Mesothelial cell of epicardium (in vitro differentiated cells): ENCODE results near the gene IL17F. TPM values are rescaled to one million over a fixed set of nuclear protein-coding genes. Genes with fewer than 3 reads are reported as not detected.

Experiments
- DNase-seq, 2 experiments: peaks; one replicate each; pipeline ENCODE4 v3.0.0; 2021; ENCODE audit warnings: low spot score in 2 of 2; ENCODE audit not compliant: unreplicated experiment in 2 of 2
- H3K27ac Mint-ChIP-seq: 2 replicates; pipeline ENCODE4 v1.8.0; 2021; ENCODE audit warnings: mixed read lengths
- H3K27me3 Mint-ChIP-seq: 2 replicates; pipeline ENCODE4 v1.8.0; 2021; ENCODE audit warnings: low read depth, mixed read lengths
- H3K36me3 Mint-ChIP-seq: 2 replicates; pipeline ENCODE4 v1.8.0; 2021; ENCODE audit warnings: mixed read lengths
- H3K4me1 Mint-ChIP-seq: 2 replicates; pipeline ENCODE4 v1.8.0; 2021; ENCODE audit warnings: mixed read lengths
- H3K4me3 Mint-ChIP-seq: 2 replicates; pipeline ENCODE4 v1.8.0; 2021; ENCODE audit warnings: mild to moderate bottlenecking, moderate library complexity, mixed read lengths
- H3K9me3 Mint-ChIP-seq: 2 replicates; pipeline ENCODE4 v1.8.0; 2021; ENCODE audit warnings: mixed read lengths
- total RNA-seq: library from RNA; stranded (reverse); gene quantifications from 3 replicates; pipeline ENCODE4 v1.2.1, GENCODE V29; 2021
- TF ChIP-seq, protein P1 (sequence below): fragments of 200-600 bp; sonication (generic); IDR thresholded peaks from one replicate; pipeline ENCODE4 v1.5.0; 2021; ENCODE audit warnings: antibody characterized with exemption; ENCODE audit not compliant: unreplicated experiment

IL17F gene
- total RNA-seq, 1 donor from 2014 or later = not detected

DNA sequence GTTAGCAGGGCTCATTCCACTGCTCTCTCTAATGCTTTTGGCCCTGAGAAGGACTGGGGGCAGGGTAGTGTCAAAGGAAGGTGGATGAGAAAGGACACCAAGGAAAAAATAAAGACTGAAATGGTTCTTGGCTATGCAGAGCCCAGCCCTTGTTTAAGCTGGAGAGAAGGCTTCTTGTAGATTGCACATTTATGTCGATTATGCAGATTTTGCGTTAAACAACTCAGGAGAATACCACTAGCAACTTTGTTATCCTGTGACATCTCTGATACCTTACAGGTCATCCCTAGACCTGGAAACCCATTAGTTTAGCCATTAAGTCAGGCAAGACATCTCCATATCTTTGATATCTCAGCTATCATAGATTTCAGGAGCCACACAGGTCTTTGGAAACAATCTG, 11.1 kb upstream of the IL17F start:
- H3K9me3 Mint-ChIP-seq = no peaks in the 10 kb centered on the region
- H3K27ac Mint-ChIP-seq = no peak overlapping the region
- H3K36me3 Mint-ChIP-seq = no peaks in the 10 kb centered on the region
- H3K4me1 Mint-ChIP-seq = peaks cover 5% of the 10 kb centered on the region
- peaks cover 31% of the 10 kb centered on the region for H3K27me3 Mint-ChIP-seq
- TF ChIP-seq, protein P1, sequence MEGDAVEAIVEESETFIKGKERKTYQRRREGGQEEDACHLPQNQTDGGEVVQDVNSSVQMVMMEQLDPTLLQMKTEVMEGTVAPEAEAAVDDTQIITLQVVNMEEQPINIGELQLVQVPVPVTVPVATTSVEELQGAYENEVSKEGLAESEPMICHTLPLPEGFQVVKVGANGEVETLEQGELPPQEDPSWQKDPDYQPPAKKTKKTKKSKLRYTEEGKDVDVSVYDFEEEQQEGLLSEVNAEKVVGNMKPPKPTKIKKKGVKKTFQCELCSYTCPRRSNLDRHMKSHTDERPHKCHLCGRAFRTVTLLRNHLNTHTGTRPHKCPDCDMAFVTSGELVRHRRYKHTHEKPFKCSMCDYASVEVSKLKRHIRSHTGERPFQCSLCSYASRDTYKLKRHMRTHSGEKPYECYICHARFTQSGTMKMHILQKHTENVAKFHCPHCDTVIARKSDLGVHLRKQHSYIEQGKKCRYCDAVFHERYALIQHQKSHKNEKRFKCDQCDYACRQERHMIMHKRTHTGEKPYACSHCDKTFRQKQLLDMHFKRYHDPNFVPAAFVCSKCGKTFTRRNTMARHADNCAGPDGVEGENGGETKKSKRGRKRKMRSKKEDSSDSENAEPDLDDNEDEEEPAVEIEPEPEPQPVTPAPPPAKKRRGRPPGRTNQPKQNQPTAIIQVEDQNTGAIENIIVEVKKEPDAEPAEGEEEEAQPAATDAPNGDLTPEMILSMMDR = no peak
- no peak for DNase-seq
- no peak overlapping the region for H3K4me3 Mint-ChIP-seq

DNA sequence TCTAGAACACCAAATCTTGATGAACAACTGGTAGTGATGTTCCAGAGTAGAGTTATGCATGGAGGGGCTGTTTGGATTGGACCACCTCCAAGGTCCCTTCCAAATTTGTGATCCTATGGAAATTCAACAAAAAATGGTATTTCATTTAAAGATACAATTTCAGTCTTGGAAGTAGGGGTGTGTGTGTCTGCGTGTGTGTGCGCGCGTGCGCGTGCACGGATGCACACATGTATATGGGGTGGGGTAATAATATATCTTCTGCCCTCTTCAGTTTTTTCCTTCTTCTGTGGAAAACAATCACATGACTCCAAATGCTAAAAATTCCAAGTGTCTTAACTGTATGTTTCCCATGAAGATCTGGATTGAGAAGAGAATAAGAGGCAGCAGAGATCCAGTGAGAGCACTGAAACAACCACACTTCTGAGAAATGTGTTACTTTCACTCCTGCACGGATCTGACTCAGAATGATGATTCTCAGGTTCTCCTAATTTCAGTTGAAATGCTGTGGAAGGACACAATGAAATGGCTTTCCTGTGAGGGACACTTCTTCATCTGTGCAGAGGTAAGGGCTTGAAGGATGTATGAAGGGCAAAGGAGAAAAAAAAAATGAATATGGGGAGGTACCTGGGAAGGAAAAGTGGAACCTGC, 10.6 kb upstream of the IL17F start:
- H3K4me1 Mint-ChIP-seq = peaks cover 5% of the 10 kb centered on the region
- H3K27ac Mint-ChIP-seq = no peak overlapping the region
- H3K4me3 Mint-ChIP-seq = no peak overlapping the region
- TF ChIP-seq, protein P1 = no peak
- H3K27me3 Mint-ChIP-seq = peaks cover 32% of the 10 kb centered on the region
- no peak for DNase-seq
- H3K36me3 Mint-ChIP-seq = no peaks in the 10 kb centered on the region
- H3K9me3 Mint-ChIP-seq = no peaks in the 10 kb centered on the region

DNA sequence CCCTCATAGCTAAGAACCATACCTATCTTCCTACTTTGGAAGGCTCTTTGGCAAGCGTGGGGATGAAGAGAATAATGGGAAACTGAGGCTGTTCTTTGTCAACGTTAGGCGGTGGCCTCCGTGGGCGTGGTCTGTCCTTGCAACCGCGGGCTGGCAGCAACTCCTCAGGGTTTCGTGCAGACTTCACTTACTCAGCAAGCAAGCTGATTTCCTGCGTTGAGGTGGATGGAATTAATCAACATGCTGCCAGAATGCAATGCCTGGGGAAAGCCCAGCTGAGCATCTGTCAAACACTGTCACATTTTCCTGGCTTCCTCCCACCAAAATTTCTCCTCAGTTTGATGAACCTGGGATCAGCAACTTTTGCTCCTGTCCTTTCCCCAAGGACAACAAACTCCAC, 9.2 kb upstream of the IL17F start:
- no peak for DNase-seq
- Mint-ChIP-seq H3K27ac (no peak overlapping the region), H3K9me3 (no peaks in the 10 kb centered on the region), H3K36me3 (no peaks in the 10 kb centered on the region), H3K4me1 (peaks cover 5% of the 10 kb centered on the region), H3K4me3 (no peak overlapping the region), H3K27me3 (peaks cover 36% of the 10 kb centered on the region)
- TF ChIP-seq, protein P1 = no peak

DNA sequence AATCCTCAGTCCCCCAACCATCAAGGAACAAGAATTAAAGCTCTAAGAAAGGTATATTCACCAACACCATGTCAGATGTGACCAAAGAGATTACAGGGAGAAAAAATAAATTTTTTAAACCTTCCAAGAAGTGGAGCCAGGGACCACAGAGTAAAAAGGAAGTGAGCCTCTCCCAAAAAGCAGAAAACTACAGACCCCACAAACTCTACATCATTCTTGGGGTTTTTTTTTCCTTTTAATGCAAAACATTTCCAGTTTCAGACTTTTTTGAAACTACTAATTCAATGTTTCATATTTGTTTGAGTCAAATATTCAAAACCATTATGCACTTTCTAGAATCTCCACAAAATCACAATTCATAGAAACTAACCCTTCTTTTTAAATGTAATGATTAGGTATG, 6.8 kb upstream of the IL17F start:
- Mint-ChIP-seq H3K9me3 (no peaks in the 10 kb centered on the region), H3K4me1 (peaks cover 5% of the 10 kb centered on the region), H3K27me3 (peaks cover 44% of the 10 kb centered on the region), H3K36me3 (no peaks in the 10 kb centered on the region), H3K27ac (no peak overlapping the region), H3K4me3 (no peak overlapping the region)
- TF ChIP-seq, protein P1 = no peak
- no peak for DNase-seq

DNA sequence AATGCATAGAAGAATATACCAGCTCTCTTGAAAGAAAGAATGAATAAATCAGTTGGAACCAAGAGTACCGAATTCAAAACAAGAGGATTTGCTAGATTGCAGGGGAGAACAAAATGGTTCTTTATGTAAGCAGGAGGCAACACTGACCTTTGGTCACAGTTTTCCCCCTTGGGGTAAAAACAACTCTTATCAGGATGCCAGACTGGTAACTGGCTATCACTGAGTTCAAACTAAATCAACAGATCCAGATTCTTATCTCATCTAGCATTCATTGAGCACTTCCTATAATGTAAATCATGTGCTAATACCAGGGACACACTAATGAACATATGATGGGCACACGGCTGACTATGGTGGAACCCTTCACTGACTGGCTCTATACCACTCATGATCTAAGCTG, 4.8 kb upstream of the IL17F start:
- TF ChIP-seq, protein P1 = no peak
- H3K9me3 Mint-ChIP-seq = no peaks in the 10 kb centered on the region
- H3K27me3 Mint-ChIP-seq = peaks cover 39% of the 10 kb centered on the region
- no peak for DNase-seq
- H3K36me3 Mint-ChIP-seq = no peaks in the 10 kb centered on the region
- H3K27ac Mint-ChIP-seq = no peak overlapping the region
- H3K4me1 Mint-ChIP-seq = peaks cover 5% of the 10 kb centered on the region
- H3K4me3 Mint-ChIP-seq = no peak overlapping the region

DNA sequence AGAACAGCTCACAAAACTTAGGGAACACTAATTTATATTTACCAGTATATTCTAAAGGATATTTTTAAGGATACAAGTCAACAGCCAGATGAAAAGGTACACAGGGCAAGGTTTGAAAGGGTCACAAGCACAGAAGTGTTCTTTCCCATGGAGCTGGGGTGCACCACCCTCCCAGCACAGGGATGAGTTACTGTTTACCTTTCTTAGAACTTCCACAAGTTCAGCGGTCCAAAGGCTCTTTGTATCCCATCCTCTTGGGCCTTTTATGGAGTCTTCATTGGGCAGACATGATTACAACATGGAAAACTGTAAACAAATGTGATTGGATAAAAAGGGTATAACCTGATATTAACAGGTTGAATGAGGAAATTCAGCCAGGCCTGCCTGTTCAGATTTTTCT, 1.1 kb upstream of the IL17F start:
- DNase-seq = no peak
- H3K36me3 Mint-ChIP-seq = no peaks in the 10 kb centered on the region
- no peak overlapping the region for H3K4me3 Mint-ChIP-seq
- no peak overlapping the region for H3K27ac Mint-ChIP-seq
- H3K4me1 Mint-ChIP-seq = peaks cover 2% of the 10 kb centered on the region
- TF ChIP-seq, protein P1 = no peak
- H3K27me3 Mint-ChIP-seq = peaks cover 21% of the 10 kb centered on the region
- H3K9me3 Mint-ChIP-seq = no peaks in the 10 kb centered on the region
